HFFc6 (cell line): ENCODE data around the gene AKAP13. TPM values are rescaled to one million over a fixed set of nuclear protein-coding genes. Genes with fewer than 3 reads are reported as not detected.
"Not testable (repeated sequence)": the region's sequence is repeated elsewhere in the genome, so short reads cannot be mapped to it uniquely, and the experiment has no call there.

ENCODE experiments used
- DNase-seq: peaks from one replicate; pipeline ENCODE4 v3.0.0-alpha.2; 2018
- H3K27ac Mint-ChIP-seq: 2 replicates; pipeline ENCODE4 v1.8.0; 2020; ENCODE audit warnings: mild to moderate bottlenecking, mixed read lengths
- H3K27me3 Mint-ChIP-seq: 2 replicates; pipeline ENCODE4 v1.8.0; 2021; ENCODE audit warnings: mild to moderate bottlenecking, moderate library complexity, mixed read lengths; ENCODE audit not compliant: insufficient read depth
- H3K36me3 Mint-ChIP-seq: 2 replicates; pipeline ENCODE4 v1.8.0; 2021; ENCODE audit warnings: low read depth, mixed read lengths
- H3K4me1 Mint-ChIP-seq: 2 replicates; pipeline ENCODE4 v1.8.0; 2020; ENCODE audit warnings: low read depth, mixed read lengths
- H3K4me3 Mint-ChIP-seq: 2 replicates; pipeline ENCODE4 v1.8.0; 2020; ENCODE audit warnings: mild to moderate bottlenecking, moderate library complexity, mixed read lengths
- H3K9me3 Mint-ChIP-seq: 2 replicates; pipeline ENCODE4 v1.8.0; 2020; ENCODE audit warnings: mild to moderate bottlenecking, mixed read lengths
- total RNA-seq, 6 experiments: library from RNA; stranded (reverse); fragmentation: NEBNext Ultra II Directional; extraction: Animal tissue kit (Norgen Biotek cat#: 25700); gene quantifications; 2 replicates in 1 of 6; 3 replicates in 5 of 6; pipeline ENCODE4 v1.2.3, GENCODE V29; 2021
- TF ChIP-seq, protein P1 (sequence below): fragments of 200-600 bp; sonication (generic); IDR thresholded peaks from 2 replicates; pipeline ENCODE4 v1.5.0; 2021; ENCODE audit warnings: antibody characterized with exemption, mild to moderate bottlenecking

The AKAP13 gene
- total RNA-seq, 6 experiments from 2014 or later: 29.0 to 51.3 (median 35.6) TPM

DNA sequence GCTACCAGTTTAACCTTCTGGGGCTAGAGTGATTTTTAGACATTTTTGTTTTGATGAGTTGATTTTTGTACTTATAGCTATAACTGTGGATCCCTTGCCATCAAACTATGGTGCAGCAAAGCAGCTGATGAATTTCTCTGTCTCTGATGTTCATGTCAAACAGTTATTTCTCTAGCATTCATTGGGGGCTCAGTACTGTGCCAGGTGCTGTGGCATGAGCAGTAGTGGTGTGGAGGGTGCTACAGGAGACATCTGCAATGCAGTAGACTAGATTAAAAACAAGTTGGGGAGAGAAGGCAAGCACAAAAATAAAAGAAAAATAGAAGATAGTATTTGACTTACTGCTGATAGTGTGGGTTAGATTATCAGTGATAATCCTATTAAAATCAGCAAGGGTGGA lies 95.3 kb downstream of the AKAP13 start:
- no peak for DNase-seq
- Mint-ChIP-seq H3K27ac (peak overlapping the region; percentile 6; the same call in 1 of the 2 replicates), H3K9me3 (no peaks in the 10 kb centered on the region), H3K4me1 (peaks cover 88% of the 10 kb centered on the region), H3K27me3 (no peaks in the 10 kb centered on the region; the same call in 1 of the 2 replicates), H3K4me3 (no peak overlapping the region; the same call in 1 of the 2 replicates), H3K36me3 (no peaks in the 10 kb centered on the region)
- TF ChIP-seq, protein P1, sequence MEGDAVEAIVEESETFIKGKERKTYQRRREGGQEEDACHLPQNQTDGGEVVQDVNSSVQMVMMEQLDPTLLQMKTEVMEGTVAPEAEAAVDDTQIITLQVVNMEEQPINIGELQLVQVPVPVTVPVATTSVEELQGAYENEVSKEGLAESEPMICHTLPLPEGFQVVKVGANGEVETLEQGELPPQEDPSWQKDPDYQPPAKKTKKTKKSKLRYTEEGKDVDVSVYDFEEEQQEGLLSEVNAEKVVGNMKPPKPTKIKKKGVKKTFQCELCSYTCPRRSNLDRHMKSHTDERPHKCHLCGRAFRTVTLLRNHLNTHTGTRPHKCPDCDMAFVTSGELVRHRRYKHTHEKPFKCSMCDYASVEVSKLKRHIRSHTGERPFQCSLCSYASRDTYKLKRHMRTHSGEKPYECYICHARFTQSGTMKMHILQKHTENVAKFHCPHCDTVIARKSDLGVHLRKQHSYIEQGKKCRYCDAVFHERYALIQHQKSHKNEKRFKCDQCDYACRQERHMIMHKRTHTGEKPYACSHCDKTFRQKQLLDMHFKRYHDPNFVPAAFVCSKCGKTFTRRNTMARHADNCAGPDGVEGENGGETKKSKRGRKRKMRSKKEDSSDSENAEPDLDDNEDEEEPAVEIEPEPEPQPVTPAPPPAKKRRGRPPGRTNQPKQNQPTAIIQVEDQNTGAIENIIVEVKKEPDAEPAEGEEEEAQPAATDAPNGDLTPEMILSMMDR: no peak

DNA sequence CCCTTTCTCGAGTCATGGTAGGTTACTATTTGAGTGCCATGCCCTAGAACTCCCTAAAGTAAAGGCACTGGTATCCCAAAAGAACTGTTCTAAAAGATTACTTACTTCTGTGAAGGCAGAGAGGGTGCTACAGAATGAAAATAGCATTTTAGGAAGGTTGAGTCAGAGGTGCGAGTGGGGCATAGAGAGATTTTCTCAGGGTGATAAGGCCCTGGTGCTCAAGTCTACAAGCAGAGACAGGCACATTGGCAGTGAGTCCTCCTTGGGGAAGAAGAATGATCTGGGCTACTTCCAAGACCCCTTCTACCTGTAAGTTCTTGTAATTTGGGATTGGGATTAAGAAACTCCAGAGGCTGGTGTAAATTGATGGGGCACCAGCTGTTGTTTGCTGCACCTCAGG lies 96.7 kb downstream of the AKAP13 start:
- Mint-ChIP-seq H3K27me3 (no peaks in the 10 kb centered on the region; the same call in 1 of the 2 replicates), H3K4me1 (peaks cover 99% of the 10 kb centered on the region), H3K36me3 (no peaks in the 10 kb centered on the region), H3K27ac (peak overlapping the region; percentile 12), H3K9me3 (no peaks in the 10 kb centered on the region), H3K4me3 (no peak overlapping the region)
- no peak for DNase-seq
- TF ChIP-seq, protein P1: no peak

DNA sequence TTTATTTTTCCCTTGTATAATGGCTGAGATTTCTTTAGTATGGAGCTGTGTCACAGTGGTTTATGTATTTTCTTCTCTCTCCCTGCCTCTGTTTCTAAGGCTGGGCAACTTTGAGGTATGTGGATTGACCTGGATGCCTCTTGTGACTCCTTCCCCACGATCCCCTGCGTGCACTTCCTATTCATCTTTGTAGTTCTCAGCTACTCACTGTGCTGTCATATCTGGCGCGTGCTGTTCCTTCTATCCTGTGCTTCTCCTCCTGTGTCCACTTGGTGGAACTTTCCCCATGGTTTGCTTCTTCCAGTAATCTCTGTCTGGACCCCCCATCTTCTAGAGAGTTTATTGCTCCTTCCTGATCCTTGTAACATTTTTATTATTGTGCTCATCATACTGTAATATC lies 97.3 kb downstream of the AKAP13 start:
- no peak for DNase-seq
- Mint-ChIP-seq H3K36me3 (no peaks in the 10 kb centered on the region), H3K27ac (peak overlapping the region; percentile 27), H3K9me3 (no peaks in the 10 kb centered on the region), H3K4me1 (peaks cover 100% of the 10 kb centered on the region), H3K4me3 (no peak overlapping the region), H3K27me3 (no peaks in the 10 kb centered on the region; the same call in 1 of the 2 replicates)
- TF ChIP-seq, protein P1: 0 out of 2 replicates have a peak, but pooled peaks have one; percentile 13

DNA sequence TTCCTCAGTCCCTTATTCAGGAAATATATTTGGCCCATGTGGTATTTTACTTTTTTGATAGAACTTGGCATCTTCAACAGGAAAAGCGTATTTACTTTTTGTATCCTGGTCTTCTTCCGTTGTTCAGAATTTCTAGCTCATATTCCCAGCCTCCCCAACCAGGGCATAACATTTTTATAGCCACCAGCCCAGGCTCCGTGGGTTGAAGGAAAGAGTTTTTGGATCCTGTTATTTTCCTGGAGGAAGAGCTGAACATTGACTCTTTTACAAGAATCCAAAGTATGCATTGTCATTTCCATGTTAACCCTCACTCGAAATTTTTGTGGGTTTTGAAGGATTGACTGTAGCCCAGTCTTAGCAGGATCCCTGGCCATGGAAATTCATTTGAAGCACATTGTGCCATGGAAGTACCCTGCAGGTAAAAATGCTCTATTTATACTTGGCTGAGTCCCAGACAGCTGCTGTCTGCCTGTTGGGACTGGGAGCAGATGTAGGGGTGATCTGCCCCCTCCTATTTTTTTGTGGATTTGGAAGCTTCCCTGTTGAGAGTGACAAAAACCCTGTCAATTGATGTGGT lies 98.8 kb downstream of the AKAP13 start:
- no peaks in the 10 kb centered on the region for H3K9me3 Mint-ChIP-seq
- H3K4me1 Mint-ChIP-seq: peaks cover 96% of the 10 kb centered on the region
- peak overlapping the region; percentile 74 for H3K4me3 Mint-ChIP-seq
- peaks cover 4% of the 10 kb centered on the region for H3K27me3 Mint-ChIP-seq
- DNase-seq: peak; percentile 67
- no peaks in the 10 kb centered on the region for H3K36me3 Mint-ChIP-seq
- TF ChIP-seq, protein P1: no peak
- peak overlapping the region; percentile 92 for H3K27ac Mint-ChIP-seq

DNA sequence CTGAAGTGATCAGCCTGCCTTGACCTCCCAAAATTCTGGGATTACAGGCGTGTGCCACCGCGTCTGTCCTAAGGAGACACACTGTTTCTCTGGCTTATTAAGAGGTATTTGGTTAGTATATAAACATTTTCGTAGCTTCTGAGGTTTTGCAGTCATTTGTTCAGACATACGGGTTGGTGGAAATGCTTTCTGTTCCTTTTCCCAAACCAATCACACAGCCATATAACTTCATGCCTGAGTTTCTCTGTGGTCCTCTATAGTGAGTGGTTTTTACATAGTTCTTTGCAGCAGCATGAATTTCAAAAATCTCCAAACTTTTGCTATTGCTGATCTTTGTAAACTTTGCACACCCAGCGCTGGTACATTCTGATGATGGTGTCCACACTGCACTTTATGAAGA lies 100.5 kb downstream of the AKAP13 start:
- Mint-ChIP-seq H3K36me3 (no peaks in the 10 kb centered on the region), H3K27ac (peak overlapping the region; percentile 34), H3K4me1 (peaks cover 95% of the 10 kb centered on the region), H3K9me3 (no peaks in the 10 kb centered on the region), H3K4me3 (no peak overlapping the region), H3K27me3 (peaks cover 4% of the 10 kb centered on the region; the same call in 1 of the 2 replicates)
- TF ChIP-seq, protein P1: no peak
- DNase-seq: no peak

DNA sequence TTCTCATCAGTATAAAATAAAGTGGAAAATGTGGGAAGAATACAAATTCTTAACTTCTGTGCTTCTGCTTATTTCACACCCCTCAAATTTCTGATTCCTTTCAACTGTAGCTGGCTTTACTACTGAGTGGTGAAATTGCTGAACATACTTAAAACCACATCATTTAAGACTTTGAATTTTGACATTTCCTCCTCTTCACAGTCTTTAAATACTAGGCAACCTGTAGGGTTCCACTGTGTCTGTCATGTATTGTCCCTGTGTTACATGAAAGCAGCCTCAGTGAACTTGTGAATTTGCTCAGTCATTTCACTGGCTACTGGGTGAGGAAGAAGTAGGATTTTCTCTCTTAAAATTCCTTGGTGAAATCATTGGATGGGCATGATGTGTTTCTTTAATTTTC lies 101.1 kb downstream of the AKAP13 start:
- H3K4me3 Mint-ChIP-seq, H3K9me3 Mint-ChIP-seq, H3K27me3 Mint-ChIP-seq, DNase-seq, H3K36me3 Mint-ChIP-seq: not testable (repeated sequence)
- Mint-ChIP-seq H3K27ac (peak overlapping the region; percentile 97), H3K4me1 (peaks cover 93% of the 10 kb centered on the region)
